ENCODE measurements around the gene PHGDH.

The PHGDH gene

GRCh38 chr1:119733754-119734153 lies 22.0 kb downstream of the PHGDH start:
- DNase-seq: no peak

- DNase-seq: no peak
These were observed 23.5 kb downstream of the PHGDH start for GRCh38 chr1:119735217-119735616.

- DNase-seq: no peak
These were observed 24.9 kb downstream of the PHGDH start for GRCh38 chr1:119736649-119737039.

GRCh38 chr1:119737040-119737682 lies 25.4 kb downstream of the PHGDH start:
- no peak for DNase-seq

- no peak for DNase-seq
These were observed 26.5 kb downstream of the PHGDH start for GRCh38 chr1:119738100-119738720.

- no peak for DNase-seq
These were observed 27.4 kb downstream of the PHGDH start for GRCh38 chr1:119739150-119739549.

GRCh38 chr1:119740261-119740660 lies 28.5 kb downstream of the PHGDH start:
- no peak for DNase-seq

GRCh38 chr1:119740896-119741780 lies 29.4 kb downstream of the PHGDH start:
- no peak for DNase-seq

GRCh38 chr1:119742202-119742601 lies 30.5 kb downstream of the PHGDH start:
- no peak for DNase-seq

GRCh38 chr1:119742677-119743076 lies 30.9 kb downstream of the PHGDH start:
- DNase-seq: no peak

GRCh38 chr1:119743308-119743707 lies 31.6 kb downstream of the PHGDH start:
- DNase-seq: no peak

- DNase-seq: peak; percentile 62
These were observed 32.3 kb downstream of the PHGDH start for GRCh38 chr1:119743776-119744597.

GRCh38 chr1:119744598-119744942 lies 32.8 kb downstream of the PHGDH start:
- no peak for DNase-seq

- DNase-seq: no peak
These were observed 33.3 kb downstream of the PHGDH start for GRCh38 chr1:119745034-119745433.

GRCh38 chr1:119747451-119747850 lies 35.7 kb downstream of the PHGDH start:
- DNase-seq: no peak

- no peak for DNase-seq
These were observed 36.3 kb downstream of the PHGDH start for GRCh38 chr1:119748040-119748439.

GRCh38 chr1:119752592-119752991 lies 40.9 kb downstream of the PHGDH start:
- DNase-seq: no peak

- no peak for DNase-seq
These were observed 46.9 kb downstream of the PHGDH start for GRCh38 chr1:119758584-119758983.

GRCh38 chr1:119762409-119762808 lies 50.7 kb downstream of the PHGDH start:
- DNase-seq: no peak

- DNase-seq: no peak
These were observed 51.2 kb downstream of the PHGDH start for GRCh38 chr1:119762953-119763352.

GRCh38 chr1:119764220-119764619 lies 52.5 kb downstream of the PHGDH start:
- DNase-seq: no peak

- no peak for DNase-seq
These were observed 54.6 kb downstream of the PHGDH start for GRCh38 chr1:119766374-119766794.

GRCh38 chr1:119767486-119767885 lies 55.8 kb downstream of the PHGDH start:
- no peak for DNase-seq

Measured in NCI-H2171 treated with DMSO at 0.1 percent for 48 hours (cell line).